Measurements from ENCODE around the gene IMMP2L.
"Not testable (repeated sequence)": the region's sequence is repeated elsewhere in the genome, so short reads cannot be mapped to it uniquely, and the experiment has no call there.

The IMMP2L gene

GRCh38 chr7:111323670-111324069 lies 238.6 kb downstream of the IMMP2L start:
- not testable (repeated sequence) for DNase-seq

- no peak for DNase-seq
Measured at GRCh38 chr7:111320133-111320532, 242.2 kb downstream of the IMMP2L start.

DNA sequence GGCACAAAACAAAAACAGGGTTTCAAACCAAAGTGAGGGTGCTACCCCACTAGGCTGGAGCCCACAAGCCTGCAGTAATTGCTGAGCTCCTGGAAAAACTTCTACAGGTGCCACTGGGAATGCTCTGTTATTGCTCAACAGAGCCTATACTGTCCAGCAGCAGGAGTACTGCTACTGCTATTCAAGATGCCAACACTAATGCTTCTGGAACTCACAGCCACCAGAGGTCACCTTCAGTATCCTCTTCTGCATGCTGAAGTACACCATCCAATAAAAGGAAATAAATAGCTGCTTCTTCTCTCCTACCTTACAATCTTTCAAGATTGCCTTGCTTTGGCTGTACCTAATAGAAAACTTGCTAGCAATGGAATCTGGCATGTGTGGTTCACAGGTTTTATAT lies 249.3 kb downstream of the IMMP2L start:
- DNase-seq: no peak

GRCh38 chr7:111308691-111309090 lies 253.6 kb downstream of the IMMP2L start:
- DNase-seq: no peak

GRCh38 chr7:111301891-111302290 lies 260.4 kb downstream of the IMMP2L start:
- no peak for DNase-seq

DNA sequence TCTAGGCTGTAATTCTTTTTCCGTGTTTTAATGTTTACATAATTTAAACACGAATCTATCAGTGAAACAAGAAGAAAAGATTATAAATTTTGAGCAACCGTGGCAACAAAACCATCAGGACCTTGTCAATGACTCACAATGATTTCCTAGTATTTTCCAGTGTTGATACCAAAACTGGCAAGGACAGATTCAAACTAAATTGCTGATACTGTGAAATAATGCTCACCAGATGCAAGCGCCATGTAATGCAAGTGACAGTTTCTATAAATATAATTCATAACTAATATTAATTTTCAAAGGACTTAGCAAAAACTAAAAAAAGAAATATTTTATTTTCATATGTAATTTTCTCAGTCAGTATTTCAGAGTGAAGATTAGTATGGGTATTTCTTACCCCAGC lies 267.8 kb downstream of the IMMP2L start:
- DNase-seq: no peak

GRCh38 chr7:111292026-111292470 lies 270.2 kb downstream of the IMMP2L start:
- peak in 1 of 2 experiments; percentile 17 for DNase-seq

- no peak for DNase-seq
Measured at GRCh38 chr7:111290982-111291381, 271.3 kb downstream of the IMMP2L start.

- no peak for DNase-seq
Measured at GRCh38 chr7:111290419-111290818, 271.9 kb downstream of the IMMP2L start.

GRCh38 chr7:111288441-111288840 lies 273.9 kb downstream of the IMMP2L start:
- not testable (repeated sequence) for DNase-seq

DNA sequence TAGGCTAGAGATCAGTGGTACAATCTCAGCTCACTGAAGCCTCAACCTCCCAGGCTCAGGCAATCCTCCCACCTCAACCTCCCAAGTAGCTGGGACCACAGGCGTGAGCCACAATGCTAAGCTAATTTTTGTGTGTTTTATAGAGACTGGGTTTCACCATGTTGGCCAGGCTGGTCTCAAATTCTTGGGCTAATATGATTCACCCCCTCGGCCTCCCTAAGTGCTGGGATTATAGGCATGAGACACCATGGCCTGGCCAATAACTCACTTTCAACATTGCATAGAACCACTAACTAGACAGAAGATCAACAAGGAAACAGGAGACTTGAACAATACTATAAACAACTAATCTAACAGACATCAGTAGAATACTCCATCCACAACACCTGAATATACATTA lies 279.7 kb downstream of the IMMP2L start:
- DNase-seq: no peak

DNA sequence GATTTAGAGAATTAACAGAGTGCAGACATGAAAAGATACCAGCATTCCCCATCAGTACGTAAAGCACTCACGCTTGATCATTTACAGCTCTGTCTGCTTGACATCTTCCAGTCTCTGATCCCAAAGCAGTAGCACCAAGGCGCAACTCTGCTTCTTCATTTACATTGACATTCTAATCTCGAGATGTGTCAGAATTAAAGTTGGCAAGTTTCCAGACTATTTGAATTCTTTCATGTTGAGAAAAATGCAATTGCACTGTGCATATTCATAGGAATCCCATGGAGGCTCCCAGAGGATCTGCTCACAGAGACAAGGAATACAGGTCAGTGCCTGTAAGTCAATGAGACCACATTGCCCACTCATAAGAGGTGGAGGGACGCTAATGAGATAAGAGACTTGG lies 287.4 kb downstream of the IMMP2L start:
- DNase-seq: no peak

GRCh38 chr7:111272092-111272491 lies 290.2 kb downstream of the IMMP2L start:
- DNase-seq: no peak

DNA sequence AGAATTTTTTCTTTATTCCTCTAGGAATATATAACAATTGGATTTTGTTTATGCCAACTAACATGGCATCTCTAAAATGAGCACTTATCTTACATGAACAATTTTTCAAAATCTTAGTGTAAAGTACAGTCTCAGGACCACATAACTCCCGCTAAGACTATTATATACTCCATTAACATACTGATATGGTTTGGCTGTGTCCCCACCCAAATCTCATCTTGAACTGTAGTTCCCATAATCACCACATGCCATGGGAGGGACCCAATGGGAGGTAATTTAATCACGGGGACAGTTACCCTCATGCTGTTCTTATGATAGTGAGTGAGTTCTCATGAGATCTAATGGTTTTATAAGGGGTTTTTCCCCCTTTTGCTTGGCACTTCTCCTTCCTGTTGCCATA lies 291.5 kb downstream of the IMMP2L start:
- DNase-seq: not testable (repeated sequence)

- no peak for DNase-seq
Measured at GRCh38 chr7:111268941-111269340, 293.4 kb downstream of the IMMP2L start.

DNA sequence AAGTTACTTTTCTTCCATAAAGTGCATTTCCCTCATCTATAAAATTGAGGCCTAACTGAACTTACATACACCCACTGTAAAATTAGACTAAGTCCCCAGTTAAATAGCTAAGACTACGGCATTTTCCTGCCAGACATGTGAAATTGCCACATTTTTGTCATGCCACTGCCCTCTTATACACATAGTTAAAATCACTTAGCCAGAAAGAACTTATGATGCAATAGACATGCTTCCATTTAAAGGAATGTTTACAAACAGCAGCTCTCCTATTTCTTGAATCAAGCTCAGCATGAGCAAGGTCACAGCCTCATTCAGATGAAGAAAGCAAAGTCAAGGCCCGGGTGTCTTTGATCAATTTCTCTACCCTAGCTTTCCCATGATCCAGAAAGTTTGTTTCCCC lies 295.7 kb downstream of the IMMP2L start:
- DNase-seq: no peak

DNA sequence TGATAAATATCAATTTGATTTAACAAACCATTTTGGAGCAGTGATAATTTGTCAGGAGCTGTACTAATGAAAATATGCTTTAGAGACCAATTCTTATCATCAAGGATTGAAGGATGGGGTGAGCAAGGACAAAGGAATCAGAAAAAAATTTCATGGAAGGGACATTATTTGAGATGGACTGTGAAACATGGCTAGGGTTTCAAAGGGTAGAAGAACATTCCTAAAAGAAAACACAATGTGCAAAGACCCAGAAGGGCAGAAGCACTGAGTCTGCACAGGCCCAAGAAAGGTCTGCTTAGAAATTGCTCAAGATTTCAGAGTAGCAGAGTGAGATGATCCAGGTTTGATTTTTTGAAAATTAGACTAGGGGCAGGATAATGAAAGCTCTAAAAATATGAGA lies 296.9 kb downstream of the IMMP2L start:
- DNase-seq: no peak

DNA sequence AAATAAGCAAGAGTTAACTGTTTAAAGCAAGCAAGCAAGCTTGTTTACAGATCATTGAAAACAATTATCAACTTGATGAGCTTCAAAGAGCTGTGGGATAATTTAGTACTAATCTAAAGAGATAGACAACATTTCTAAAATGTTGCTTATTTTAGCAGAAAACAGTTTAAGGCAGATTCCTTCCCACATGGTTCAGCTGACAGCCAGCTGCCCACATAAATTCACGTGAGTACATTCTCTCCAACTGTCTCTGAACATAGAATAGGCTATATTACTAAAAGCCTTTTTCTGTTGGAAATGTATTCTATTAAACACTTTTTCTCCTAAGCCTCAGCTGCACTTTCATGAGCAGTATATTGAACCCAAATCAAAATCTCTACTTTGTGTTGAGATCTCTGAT lies 297.3 kb downstream of the IMMP2L start:
- no peak for DNase-seq

- no peak for DNase-seq
Measured at GRCh38 chr7:111264111-111264868, 298.0 kb downstream of the IMMP2L start.

GRCh38 chr7:111262293-111263116 lies 299.8 kb downstream of the IMMP2L start:
- DNase-seq: no peak

DNA sequence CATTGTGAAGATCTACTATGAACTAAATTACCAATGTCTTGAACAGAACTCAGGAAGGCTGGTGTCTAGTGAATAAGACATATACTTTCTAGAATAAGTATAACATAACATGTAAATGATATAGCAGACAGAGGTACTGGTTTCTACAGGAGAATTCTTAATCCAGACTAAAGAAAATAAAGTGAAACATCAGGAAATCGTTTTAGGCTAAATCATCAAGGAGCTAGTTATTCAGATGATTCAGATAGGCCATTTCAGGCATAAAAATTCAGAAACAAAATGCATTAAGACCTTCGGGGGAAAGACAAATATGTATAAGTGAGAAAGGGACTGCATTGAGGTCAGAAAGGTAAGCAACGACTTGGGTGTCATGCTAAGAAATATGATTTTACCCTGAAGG lies 300.8 kb downstream of the IMMP2L start:
- DNase-seq: no peak

GRCh38 chr7:111259991-111260390 lies 302.3 kb downstream of the IMMP2L start:
- DNase-seq: no peak

DNA sequence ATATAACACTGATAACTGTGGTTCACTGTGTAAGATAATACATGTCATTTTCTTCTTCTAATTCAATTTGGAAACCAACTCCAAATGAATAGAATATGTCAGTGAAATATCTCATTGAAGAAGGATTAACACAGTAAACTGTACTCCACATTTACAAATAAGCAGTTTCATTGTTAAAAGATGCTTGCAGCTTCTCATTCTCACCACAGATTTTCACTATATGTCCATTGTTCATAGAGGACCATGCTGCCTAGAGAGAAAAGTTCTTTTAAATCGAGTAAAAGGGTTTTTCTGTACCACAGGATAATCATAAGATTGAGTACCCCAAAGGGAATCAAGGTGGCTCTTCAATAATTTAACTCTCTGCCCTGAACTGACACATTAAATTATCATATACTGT lies 305.9 kb downstream of the IMMP2L start:
- no peak for DNase-seq

DNA sequence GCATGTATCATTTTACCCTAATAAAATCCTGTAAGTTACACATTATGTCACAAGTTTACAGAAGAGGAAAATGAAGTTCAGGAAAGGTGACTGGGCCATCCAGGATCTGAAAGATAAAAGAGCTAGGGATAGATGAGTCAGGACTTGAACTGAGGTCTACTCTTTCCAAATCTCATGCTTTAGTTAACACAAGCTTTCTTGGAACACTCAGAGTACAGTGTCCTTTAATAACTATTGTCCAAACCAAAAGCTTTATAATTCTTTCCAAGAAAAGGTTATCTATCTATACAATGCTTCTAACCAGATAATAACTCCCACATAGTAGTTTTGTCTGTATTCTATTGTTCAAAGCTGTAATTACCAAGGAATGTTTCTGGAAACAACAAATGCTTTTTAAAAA lies 306.7 kb downstream of the IMMP2L start:
- DNase-seq: no peak
